Muscle of back (tissue), 13 donors: ENCODE measurements around the gene BHLHA9. TPM values are rescaled to one million over a fixed set of nuclear protein-coding genes. Genes with fewer than 3 reads are reported as not detected.
"Not testable (repeated sequence)": the region's sequence is repeated elsewhere in the genome, so short reads cannot be mapped to it uniquely, and the experiment has no call there.

Source experiments
- DNase-seq, 3 donors: peaks; one replicate each; pipeline versions ENCODE4 v3.0.0 to v3.0.0-alpha.2; 2013
- long read RNA-seq, 9 donors: transcript quantifications; one replicate each; lab custom pipeline, GENCODE V29; 2026
- polyA plus RNA-seq, 10 donors: library from polyadenylated mRNA; unstranded; fragments of 120-200 nt; gene quantifications; one replicate each; pipeline ENCODE4 v1.2.1, GENCODE V29; 2013; ENCODE audit not compliant: insufficient read length in 10 of 10

BHLHA9 gene
- not detected for polyA plus RNA-seq
- long read RNA-seq, donor 1 = 0 reads
- long read RNA-seq, donor 2 = 0 reads
- long read RNA-seq, donor 3 = 0 reads
- long read RNA-seq, donor 4 = 0 reads
- long read RNA-seq, donor 5 = 0 reads
- long read RNA-seq, donor 6 = 0 reads
- long read RNA-seq, donor 7 = 0 reads
- long read RNA-seq, donor 8 = 0 reads
- long read RNA-seq, donor 9 = 0 reads

GRCh38 chr17:1270210-1271029, at the start of gene BHLHA9:
Gene BHLHA9 (plus strand): TSS chr17:1270444. CDS start chr17:1270564, 120 bp downstream.
- no peak for DNase-seq

DNA sequence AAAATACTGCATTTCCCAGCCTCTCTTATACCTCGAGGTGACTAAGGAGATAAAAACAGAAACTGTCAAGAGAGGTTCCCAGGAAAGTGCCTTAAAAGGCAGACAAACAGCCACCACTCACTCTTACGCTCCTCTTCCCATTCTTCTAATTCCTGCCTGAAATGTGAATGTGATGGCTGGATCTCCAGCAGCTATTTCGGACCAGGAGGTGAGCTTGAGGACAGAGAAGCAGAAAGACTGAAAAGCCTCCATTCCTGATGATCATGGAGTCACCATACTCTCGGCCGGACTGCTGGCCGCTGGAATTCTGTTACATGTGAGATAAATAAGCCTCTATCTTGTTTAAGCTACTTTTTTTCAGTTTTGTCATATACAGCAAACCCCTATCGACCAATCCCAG, 49.0 kb upstream of the BHLHA9 start:
- DNase-seq = no peak

DNA sequence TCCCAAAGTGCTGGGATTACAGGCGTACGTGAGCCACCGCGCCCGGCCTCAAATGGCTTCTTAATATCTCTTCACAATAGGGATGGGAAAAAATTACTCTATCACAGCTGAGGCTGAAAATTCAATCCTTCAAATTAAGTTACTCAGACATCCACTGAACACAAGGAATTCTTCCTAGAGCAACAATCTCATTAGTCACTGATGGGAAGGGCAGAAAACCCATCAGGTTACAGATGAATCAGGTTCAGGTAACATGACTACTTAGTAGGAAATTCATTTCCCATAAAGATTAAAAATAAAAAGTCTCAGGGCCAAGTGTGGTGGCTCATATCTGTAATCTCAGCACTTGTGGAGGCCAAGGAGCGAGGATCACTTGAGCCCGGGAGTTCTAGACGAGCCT, 47.9 kb upstream of the BHLHA9 start:
- no peak for DNase-seq

- DNase-seq = no peak
These were observed 46.6 kb upstream of the BHLHA9 start for GRCh38 chr17:1223662-1224061.

- no peak for DNase-seq
These were observed 45.9 kb upstream of the BHLHA9 start for GRCh38 chr17:1224330-1224729.

DNA sequence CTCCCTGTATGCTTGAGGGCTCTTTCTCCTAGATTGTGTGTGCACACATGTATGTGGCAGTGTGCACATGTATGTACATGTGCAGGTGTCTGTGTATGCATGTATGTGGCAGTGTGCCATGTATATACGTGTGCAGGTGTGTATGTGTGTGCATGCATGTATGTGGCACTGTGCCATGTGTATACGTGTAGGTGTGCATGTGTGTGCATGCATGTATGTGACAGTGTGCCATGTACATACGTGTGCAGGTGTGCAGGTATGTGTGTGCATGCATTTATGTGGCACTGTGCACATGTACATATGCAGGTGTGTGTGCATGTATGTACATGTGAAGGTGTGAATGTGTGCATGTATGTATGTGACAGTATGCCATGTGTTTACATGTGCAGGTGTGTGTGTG, 43.9 kb upstream of the BHLHA9 start:
- no peak for DNase-seq

GRCh38 chr17:1227365-1227764, 42.9 kb upstream of the BHLHA9 start:
- DNase-seq = no peak

DNA sequence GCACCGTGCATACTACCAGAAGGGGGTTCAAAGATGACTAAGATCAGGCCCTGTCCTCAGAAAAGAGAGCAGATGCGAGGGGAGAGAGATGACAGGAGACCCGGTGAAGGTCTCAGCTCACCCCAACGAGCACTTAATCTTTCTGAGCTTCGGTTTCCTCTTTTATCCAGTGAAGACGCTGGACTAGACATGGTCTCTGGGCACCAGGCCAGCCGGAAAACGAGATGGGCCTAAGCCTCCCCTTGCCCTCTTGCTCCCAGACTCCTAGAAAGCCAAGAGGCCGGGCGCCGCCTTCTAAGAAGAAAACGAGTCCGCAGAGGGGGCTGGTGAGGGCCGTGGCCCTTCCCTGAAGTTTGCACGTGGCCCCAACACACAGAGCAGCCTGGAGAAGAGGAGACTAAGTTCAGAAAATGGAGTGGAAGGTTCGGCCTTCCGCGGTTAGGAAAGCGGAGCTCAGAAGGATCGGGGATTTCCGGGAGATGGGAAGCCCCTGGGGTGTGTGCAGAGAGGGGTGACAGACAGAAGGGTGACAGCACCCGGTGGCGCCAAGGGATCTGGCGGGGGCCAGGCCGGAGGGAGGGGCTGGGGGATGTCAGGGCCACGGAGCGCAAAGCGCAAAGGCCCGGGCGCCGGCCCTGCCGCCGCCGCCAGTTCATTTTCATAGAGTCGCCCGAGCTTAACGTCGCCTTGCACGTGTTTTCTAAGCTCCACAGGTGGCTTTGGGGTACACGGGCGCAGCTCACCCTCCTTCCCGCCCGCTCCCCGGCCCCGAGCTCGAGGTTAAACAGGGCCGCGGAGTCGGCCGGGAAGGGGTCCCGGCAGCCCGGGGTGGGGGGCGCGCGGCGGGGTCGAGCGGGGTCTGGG, 42.1 kb upstream of the BHLHA9 start:
- DNase-seq = peak in 1 of 3 donors; percentile 62

DNA sequence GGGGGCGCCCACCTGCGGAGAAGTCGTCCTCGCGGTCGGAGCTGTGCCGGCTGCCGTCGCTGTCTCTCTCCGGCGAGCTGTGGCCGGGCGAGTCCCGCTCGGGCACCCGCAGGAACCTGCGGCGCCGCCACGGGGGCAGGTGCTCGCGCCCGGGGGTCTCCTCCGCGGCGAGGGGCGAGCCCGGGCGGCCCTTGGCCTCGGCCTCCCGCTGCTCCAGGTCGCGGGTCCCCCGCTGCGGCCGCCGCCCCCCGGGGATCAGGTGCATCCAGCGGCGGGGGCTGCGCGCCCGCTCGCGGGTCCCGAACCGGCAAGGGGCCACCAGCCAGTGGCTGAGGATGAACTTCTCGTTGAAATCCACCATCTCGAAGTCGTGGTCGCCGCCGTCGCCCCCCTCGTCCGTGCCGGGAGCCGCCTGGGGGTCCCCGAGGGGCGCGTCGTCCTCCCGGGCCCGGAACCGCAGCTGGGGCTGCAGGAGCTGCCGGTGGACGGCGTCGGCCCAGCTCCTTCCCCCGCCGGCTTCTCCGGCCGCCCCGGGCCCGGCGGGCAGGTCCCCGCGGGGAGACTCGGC, 41.4 kb upstream of the BHLHA9 start:
- peak in 1 of 3 donors; percentile 26 for DNase-seq

GRCh38 chr17:1229349-1229899, 40.8 kb upstream of the BHLHA9 start:
- DNase-seq = peak in 2 of 3 donors; percentile 48 to 78

GRCh38 chr17:1229900-1230501, 40.2 kb upstream of the BHLHA9 start:
- no peak for DNase-seq

GRCh38 chr17:1231456-1231855, 38.8 kb upstream of the BHLHA9 start:
- peak in 1 of 3 donors; percentile 32 for DNase-seq

DNA sequence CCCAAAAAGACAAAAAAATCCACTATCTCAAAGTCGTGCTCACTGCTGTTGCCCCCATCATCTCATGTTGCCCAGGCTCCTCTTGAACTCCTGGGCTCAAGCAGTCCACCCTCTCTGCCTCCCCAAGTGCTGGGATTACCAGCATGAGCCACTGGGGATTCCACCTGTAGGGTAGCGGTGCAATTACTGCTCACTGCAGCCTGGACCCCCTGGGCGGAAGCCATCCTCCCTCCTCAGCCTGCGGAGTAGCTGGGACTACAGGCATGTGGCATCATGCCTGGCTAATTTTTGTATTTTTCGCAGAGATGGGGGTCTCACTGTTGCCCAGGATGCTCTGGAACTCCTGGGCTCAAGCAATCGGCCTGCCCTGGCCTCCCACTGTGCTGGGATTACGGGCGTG, 37.9 kb upstream of the BHLHA9 start:
- DNase-seq = no peak

GRCh38 chr17:1232786-1233185, 37.5 kb upstream of the BHLHA9 start:
- DNase-seq = no peak

GRCh38 chr17:1234455-1234854, 35.8 kb upstream of the BHLHA9 start:
- peak in 1 of 3 donors; percentile 41 for DNase-seq

GRCh38 chr17:1237471-1237870, 32.8 kb upstream of the BHLHA9 start:
- no peak for DNase-seq

DNA sequence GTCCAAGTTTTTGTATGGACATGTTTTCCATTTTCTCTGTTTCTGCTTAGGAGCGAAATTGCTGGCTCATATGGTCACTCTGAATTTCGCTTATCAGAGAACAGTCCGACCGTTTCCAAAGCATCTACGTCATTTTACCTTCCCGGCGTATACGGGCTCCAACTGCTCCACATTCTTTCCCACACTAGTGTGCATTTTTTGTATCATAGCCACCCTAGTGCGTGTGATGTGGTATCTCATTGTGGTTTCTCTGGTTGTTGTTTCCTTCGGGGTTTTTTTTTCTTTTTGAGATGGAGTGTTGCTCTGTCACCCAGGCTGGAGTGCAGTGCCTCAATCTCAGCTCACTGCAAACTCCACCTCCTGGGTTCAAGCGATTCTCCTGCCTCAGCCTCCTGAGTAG, 31.0 kb upstream of the BHLHA9 start:
- no peak for DNase-seq

GRCh38 chr17:1240426-1240825, 29.8 kb upstream of the BHLHA9 start:
- not testable (repeated sequence) for DNase-seq

- DNase-seq = peak; percentile 45 to 85 (median 82)
These were observed 28.3 kb upstream of the BHLHA9 start for GRCh38 chr17:1241929-1242328.

DNA sequence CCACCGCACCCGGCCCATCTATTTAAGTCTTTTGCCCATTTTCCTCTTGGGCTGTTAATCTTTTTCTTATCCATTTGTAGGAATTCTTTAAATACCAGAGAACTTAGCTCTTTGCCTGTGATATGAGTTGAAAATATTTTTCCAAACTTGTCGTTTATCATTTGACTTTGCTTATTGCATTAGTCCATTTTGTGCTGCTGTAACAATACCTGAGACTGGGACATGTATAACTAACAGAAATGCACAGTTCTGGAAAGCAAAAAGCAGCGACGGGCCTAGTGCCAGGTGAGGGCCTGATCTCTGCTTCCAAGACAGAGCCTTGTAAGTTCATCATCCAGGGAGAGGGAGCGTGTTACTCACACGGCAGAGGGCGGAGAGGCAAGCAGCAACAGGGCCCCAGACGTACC, 25.6 kb upstream of the BHLHA9 start:
- peak in 1 of 3 donors; percentile 64 for DNase-seq
